GM12801 (cell line): ENCODE data around the gene FNIP1.

Experiments
- CTCF ChIP-seq: IDR thresholded peaks from one replicate; pipeline ENCODE4 v1.5.1; 2011; ENCODE audit warnings: control low read depth; ENCODE audit not compliant: insufficient read length; ENCODE audit errors: extremely low read depth

Gene FNIP1

DNA sequence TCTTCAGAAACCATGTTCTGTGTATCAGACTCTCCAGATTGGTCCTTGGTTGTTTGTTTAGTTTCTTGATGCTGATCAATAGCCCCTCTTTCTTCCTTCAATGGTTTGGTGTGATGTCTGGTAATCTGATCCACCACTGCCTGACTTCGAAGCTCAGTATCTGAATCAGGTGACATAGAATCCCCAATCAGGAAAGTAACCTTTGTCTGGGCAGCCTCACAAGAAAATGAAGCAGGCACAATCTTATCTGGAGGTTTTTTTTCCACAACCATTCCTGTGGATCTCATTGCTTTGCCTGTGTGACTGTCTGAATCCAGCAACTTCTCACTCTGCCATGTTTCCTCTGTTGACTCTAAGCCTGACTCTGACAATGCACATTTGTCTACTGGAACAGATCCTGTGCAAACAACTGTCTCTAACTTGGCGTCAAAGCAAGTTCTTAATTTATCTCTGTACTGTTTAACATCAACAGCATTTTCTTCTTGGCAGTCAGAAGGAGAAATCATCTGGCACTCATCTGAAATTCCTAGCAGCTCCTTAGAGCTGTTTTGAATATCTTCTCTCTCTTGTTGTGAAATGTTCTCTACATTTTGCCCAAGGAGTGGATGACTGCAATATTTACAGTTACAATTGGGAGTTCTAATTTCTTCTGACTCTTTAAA lies 124.7 kb downstream of the FNIP1 start:
- TF ChIP-seq CTCF: no peak

GRCh38 chr5:131671409-131671808 lies 125.4 kb downstream of the FNIP1 start:
- no peak for TF ChIP-seq CTCF

DNA sequence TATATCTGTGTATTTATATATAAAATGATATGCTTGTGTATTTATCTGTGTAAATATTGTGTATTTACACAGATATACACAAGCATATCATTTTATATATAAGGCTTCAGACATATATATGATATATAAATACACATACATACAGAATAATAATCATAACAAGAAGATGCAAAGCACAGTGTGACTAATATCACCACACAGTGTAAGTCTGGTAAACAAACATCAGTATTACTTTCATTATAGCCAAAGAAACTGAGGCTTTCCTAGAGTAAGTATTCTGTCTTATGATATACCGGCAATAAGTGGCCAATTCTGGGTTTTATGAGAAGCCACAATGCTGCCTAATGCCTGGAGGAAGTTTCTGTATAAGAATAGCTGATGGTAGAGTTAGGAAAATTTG lies 131.9 kb downstream of the FNIP1 start:
- no peak for TF ChIP-seq CTCF

GRCh38 chr5:131661933-131662332 lies 134.9 kb downstream of the FNIP1 start:
- TF ChIP-seq CTCF: no peak

GRCh38 chr5:131659841-131660240 lies 137.0 kb downstream of the FNIP1 start:
- no peak for TF ChIP-seq CTCF

DNA sequence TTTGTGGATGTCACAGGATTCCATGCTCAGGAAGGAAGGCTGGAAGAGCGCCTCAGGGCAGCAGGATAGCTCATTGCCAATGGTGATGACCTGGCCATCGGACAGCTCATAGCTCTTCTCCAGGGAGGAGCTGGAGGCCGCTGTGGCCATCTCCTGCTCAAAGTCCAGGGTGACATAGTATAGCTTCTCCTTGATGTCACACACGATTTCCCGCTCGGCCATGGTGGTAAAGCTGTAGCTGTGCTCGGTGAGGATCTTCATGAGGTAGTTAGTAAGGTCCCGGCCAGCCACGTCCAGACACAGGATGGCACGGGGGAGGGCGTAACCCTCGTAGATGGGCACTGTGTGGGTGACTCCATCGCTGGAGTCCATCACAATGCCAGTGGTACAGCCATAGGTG lies 137.5 kb downstream of the FNIP1 start:
- TF ChIP-seq CTCF: no peak

DNA sequence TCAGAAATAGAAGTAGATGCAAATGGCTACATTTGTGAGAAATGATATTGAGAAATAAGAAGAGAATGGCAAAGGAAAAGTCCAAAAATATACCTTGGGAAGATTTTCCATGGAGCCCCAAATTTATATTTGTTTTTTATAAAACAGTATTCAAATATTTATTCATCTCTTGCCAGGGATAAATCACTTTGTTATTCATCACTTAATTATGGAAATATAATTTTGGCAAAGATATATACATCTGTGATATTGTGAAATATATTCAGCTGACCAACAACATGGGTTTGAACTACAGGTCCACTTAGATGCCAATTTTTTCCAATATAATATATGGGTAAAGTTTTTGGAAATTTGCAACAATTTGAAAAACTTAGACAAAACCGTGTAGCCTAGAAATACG lies 142.0 kb downstream of the FNIP1 start:
- TF ChIP-seq CTCF: no peak
